ENCODE results near the gene CHAT. TPM values are rescaled to one million over a fixed set of nuclear protein-coding genes. Genes with fewer than 3 reads are reported as not detected.
A peak's percentile ranks its signal among the peaks of the same experiment; 100 is the strongest.

The CHAT gene
- total RNA-seq = not detected

DNA sequence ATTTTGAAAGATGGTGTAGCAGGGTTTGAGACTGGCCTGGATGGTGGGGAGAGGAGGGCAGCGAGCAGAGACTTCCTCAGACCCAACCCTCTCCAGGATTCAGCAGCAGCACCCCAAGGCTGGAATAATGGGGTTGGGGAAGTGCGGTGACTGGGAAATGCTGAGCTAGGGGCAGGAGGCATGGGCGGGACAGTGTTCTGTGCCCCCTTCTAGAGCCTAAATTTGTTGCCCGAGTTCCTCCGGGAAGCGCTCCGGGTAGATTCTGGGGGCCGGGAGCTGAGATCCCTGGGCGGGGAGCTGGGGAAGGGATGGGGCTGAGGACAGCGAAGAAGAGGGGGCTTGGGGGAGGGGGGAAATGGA, at the start of gene CHAT:
Gene CHAT (plus strand): TSS at position 156 of the 360 bp plus-strand sequence. CDS start 153 bp downstream, at position 309.
- no peak for DNase-seq (ENCODE audit: low read depth in 2 of 3, low spot score in 2 of 3)

DNA sequence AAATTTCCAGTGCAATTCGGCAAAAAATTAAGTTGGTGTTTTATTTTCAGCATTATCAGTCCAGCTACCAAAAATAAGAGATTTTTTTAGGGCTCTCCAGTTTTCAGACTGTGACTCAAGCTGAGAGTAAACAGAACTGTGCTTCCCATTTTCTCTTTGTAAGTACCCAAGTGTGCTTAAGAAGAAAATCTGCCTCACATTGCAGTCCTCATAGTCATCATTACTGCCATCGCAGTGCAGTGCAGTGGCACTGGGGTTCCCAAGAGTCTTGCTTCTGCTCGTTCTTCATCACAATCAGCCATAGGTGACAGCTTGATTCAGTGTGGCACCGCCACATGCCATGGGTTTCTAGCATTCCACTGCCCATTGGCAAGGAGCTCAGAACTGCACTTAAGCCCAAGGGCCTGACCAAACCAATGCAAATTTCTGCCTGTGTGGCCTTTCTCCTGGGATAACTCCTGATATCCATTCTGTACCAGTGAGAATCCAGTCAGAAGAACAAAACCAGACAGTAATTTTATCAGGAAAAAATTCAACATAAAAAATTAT, 49.3 kb upstream of the CHAT start:
- DNase-seq (ENCODE audit: low read depth in 2 of 3, low spot score in 2 of 3) = no peak

- DNase-seq (ENCODE audit: low read depth in 2 of 3, low spot score in 2 of 3) = no peak
Observed at GRCh38 chr10:49567810-49568209, 46.0 kb upstream of the CHAT start.

DNA sequence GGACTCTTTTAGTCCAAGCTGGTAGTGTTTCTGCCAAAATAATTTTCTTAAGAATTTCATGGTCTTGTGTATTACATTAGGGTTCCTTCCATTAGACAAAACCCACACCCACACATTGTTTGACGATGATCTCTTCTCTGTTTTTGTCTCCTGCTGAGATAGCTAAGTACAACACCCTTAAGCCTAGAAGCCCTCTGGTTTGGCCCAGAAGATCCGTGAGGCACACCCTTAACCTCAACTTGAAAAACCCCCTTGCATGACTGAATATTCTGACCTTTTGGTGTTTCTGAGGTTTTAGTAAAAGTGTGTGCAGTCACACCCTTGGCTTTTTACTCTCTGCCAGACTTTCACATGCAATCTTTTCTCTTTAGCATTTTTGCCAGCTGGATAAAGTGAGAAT, 45.6 kb upstream of the CHAT start:
- DNase-seq (ENCODE audit: low read depth in 2 of 3, low spot score in 2 of 3) = no peak

DNA sequence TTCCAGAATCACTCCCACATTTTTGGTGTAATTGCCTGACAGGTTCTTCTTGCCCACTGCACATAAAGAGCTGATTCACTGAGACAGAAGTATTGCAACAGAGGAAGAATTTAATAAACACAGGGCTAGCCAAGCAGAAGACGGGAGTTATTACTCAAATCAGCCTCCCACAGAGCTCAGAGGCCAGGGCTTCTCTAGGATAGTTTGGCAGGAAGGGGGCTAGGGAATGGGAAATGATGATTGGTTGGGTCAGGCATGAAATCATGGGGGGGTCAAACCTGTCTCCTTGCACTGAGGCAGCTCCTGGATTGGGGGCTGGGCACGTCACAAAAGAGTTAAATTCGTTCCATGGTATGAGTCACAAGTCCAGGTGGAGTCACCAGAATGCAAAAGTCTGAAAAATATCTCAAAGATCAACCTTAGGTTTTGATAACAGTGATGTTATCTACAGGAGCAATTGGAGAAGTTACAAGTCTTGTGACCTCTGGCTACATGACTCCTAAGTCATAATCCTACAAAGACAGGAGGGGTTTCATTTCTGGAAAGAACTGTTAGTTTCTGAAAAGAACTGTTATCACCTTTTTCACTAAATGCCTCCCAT, 44.7 kb upstream of the CHAT start:
- DNase-seq (ENCODE audit: low read depth in 2 of 3, low spot score in 2 of 3) = no peak

DNA sequence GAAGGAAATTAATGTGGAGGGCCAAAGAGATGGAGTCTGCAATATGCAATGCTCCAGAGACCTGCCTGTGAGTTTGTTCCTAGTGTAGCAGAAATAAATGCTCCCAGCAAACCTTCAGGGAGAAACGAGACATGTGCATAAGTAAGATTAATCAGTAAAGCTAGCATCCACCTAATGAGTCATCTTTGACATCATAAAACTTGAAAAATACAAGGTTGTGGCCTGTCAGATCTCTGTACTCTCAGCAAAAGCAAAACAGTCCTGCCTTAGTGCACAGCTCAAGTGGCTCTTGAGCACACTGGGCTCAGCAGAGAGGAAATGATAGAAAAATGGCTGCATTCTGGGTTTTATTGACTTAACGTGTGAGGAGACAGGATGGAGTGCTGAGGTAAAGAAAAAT, 42.4 kb upstream of the CHAT start:
- no peak for DNase-seq (ENCODE audit: low read depth in 2 of 3, low spot score in 2 of 3)

DNA sequence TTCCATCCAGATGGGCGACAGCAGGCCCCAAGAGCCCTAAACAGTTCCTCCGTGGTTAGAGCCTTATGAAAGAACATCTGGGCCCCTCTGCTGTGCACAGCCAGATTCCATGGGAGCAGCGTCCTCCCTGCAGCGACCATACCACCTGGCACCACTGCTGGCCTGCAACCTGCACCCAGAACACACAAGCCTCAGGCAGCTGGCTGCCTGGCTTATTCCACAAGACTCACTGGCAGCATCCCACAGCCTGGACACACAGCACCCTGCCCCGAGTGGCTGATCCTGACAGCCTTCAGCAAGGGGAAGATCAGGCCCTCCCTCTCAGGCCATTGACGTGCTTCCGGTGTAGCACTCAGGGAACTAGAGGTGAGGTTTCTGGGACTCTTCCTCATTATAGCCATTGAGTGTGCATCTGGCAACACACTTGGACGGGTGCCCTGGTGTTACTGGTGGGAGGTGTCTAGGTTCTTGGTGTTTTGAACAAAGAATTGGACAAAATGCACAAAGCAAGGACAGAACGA, 41.2 kb upstream of the CHAT start:
- no peak for DNase-seq (ENCODE audit: low read depth in 2 of 3, low spot score in 2 of 3)

DNA sequence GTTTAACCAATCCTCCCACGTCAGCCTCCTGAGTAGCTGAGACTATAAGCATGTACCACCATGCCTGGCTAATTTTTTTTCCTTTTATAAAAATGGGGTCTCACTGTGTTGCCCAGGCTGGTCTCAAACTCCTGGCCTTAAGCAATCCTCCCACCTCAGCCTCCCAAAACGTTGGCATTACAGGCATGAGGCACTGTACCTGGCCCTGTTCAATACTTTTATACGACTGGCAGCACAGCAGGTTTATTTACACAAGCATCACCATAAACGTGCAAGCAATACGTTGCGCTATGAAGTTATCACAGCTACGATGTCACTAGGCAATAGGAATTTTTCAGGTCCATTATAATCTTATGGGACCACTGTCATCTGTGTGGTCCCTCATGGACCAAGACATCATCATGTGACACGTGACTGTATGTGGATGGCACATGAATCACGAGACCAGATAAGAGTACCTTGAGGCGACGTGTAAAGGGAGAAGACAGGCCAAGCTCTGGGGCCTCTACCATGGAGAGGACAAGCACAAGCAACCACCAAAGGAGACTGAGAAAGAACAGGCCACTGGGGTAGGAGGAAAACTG, 38.3 kb upstream of the CHAT start:
- DNase-seq (ENCODE audit: low read depth in 2 of 3, low spot score in 2 of 3) = no peak

DNA sequence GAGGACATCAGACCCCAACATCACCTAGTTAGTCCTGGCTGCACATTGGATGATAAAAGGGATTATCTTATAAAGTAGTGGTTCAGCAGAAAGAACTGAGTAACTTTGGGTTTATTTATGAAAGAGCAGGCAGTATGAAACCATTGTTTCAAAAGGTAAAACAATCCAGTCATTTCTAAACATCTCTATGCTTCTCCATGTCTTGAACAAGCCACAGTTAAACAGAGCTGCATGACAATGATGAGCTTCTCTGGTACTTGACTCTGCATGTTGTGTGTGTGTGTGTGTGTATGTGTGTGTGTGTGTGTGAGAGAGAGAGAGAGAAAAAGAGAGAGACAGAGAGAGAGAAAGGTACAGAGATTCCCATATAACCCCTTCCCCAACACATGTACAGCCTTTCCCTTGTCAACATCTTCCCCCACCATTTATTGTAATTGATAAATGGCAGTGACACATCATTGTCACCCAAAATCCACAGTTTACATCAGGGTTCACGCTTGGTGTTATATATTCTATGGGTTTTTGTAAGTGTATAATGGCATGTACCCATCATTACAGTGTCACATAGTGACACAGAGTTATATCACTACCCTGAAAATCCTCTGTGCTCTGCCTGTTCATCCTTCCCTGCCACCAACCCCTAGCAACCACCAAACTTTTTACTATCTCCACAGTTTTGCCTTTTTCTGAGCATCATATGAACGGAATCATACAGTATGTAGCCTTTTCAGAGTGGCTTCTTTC, 36.5 kb upstream of the CHAT start:
- no peak for DNase-seq (ENCODE audit: low read depth in 2 of 3, low spot score in 2 of 3)

GRCh38 chr10:49578392-49578791, 35.4 kb upstream of the CHAT start:
- no peak for DNase-seq (ENCODE audit: low read depth in 2 of 3, low spot score in 2 of 3)

- no peak for DNase-seq (ENCODE audit: low read depth in 2 of 3, low spot score in 2 of 3)
Observed at GRCh38 chr10:49579621-49580020, 34.2 kb upstream of the CHAT start.

DNA sequence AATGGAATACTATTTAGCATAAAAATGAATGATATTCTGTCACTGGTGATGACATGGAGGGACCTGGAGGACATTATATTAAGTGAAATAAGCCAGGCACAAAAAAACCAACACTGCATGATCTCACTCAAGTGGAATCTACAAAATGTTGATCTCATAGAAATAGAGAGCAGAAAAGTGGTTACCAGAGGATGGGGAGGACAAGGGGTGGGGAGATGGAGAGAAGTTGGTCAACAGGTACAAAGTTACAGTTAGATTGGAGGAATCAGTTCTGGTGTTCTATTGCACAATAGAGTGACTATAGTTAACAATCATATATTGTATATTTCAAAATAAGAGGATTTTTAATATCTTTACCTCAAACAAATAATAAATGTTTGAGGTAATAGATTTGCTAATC, 28.4 kb upstream of the CHAT start:
- DNase-seq (ENCODE audit: low read depth in 2 of 3, low spot score in 2 of 3) = no peak

- no peak for DNase-seq (ENCODE audit: low read depth in 2 of 3, low spot score in 2 of 3)
Observed at GRCh38 chr10:49587981-49588380, 25.9 kb upstream of the CHAT start.

- DNase-seq (ENCODE audit: low read depth in 2 of 3, low spot score in 2 of 3) = peak in 2 of 3 donors; percentile 44 to 75
Observed at GRCh38 chr10:49592726-49593563, 20.9 kb upstream of the CHAT start.

GRCh38 chr10:49593564-49593875, 20.3 kb upstream of the CHAT start:
- no peak for DNase-seq (ENCODE audit: low read depth in 2 of 3, low spot score in 2 of 3)

DNA sequence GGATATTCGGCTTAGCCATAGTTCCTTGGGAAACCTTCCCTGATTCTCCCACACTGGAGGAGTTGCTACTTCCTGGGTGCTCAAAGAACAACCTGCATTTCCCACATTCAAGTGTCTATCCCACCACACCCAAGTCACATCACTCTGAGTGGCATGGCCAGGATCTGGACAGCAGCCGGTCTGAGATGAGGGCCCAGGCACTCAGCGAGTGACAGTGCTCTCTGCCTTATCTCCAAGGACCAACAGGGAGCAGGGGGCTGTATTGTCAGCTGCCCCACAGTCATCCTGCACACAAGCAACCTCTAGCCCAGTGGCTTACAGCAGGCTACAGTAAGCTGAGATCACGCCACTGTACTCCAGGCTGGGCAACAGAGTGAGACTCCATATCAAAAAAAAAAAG, 19.8 kb upstream of the CHAT start:
- no peak for DNase-seq (ENCODE audit: low read depth in 2 of 3, low spot score in 2 of 3)

GRCh38 chr10:49594594-49594993, 19.2 kb upstream of the CHAT start:
- DNase-seq (ENCODE audit: low read depth in 2 of 3, low spot score in 2 of 3) = peak in 1 of 3 donors; percentile 45

GRCh38 chr10:49595003-49595712, 18.7 kb upstream of the CHAT start:
- DNase-seq (ENCODE audit: low read depth in 2 of 3, low spot score in 2 of 3) = no peak

GRCh38 chr10:49595713-49596492, 17.9 kb upstream of the CHAT start:
- no peak for DNase-seq (ENCODE audit: low read depth in 2 of 3, low spot score in 2 of 3)

- no peak for DNase-seq (ENCODE audit: low read depth in 2 of 3, low spot score in 2 of 3)
Observed at GRCh38 chr10:49596493-49596809, 17.4 kb upstream of the CHAT start.
